Mesendoderm (in vitro differentiated cells): ENCODE data around the gene ERG. TPM values are rescaled to one million over a fixed set of nuclear protein-coding genes. Genes with fewer than 3 reads are reported as not detected.

Source experiments
- DNase-seq: peaks from one replicate; pipeline ENCODE4 v3.0.0; 2013
- H2AK5ac ChIP-seq: 2 replicates; pipeline ENCODE4 v1.6.1; 2013; ENCODE audit warnings: low read length, inconsistent platforms
- H2BK120ac ChIP-seq: 2 replicates; pipeline ENCODE4 v1.6.1; 2013; ENCODE audit warnings: low read depth, mild to moderate bottlenecking, low read length, moderate library complexity, mixed read lengths
- H2BK15ac ChIP-seq: replicated peaks from 2 replicates; pipeline ENCODE4 v1.6.1; 2013; ENCODE audit warnings: low read depth, mild to moderate bottlenecking, moderate library complexity
- H2BK5ac ChIP-seq: 2 replicates; pipeline ENCODE4 v1.6.1; 2013; ENCODE audit warnings: low read length, inconsistent platforms
- H3K18ac ChIP-seq: 2 replicates; pipeline ENCODE4 v1.6.1; 2013; ENCODE audit warnings: mild to moderate bottlenecking, low read length, mixed read lengths
- H3K23ac ChIP-seq: one replicate; pipeline ENCODE4 v1.6.1; 2013; ENCODE audit warnings: low read length
- H3K27ac ChIP-seq: 2 replicates; pipeline ENCODE4 v1.5.1; 2013; ENCODE audit warnings: low read depth, mild to moderate bottlenecking, inconsistent platforms, low read length, moderate library complexity
- H3K27me3 ChIP-seq: 2 replicates; pipeline ENCODE4 v1.6.1; 2013; ENCODE audit warnings: low read length, control low read depth, mild to moderate bottlenecking, inconsistent platforms; ENCODE audit not compliant: insufficient read depth, poor library complexity
- H3K36me3 ChIP-seq: 2 replicates; pipeline ENCODE4 v1.6.1; 2013; ENCODE audit warnings: low read length, inconsistent platforms; ENCODE audit not compliant: control insufficient read depth, insufficient read depth
- H3K4ac ChIP-seq: one replicate; pipeline ENCODE4 v1.6.1; 2013; ENCODE audit warnings: low read depth, mild to moderate bottlenecking, low read length, moderate library complexity
- H3K4me1 ChIP-seq: 2 replicates; pipeline ENCODE4 v1.6.1; 2013; ENCODE audit warnings: low read depth, low read length, inconsistent platforms; ENCODE audit not compliant: control insufficient read depth
- H3K4me2 ChIP-seq: 2 replicates; pipeline ENCODE4 v1.6.1; 2013; ENCODE audit warnings: low read length
- H3K4me3 ChIP-seq: 2 replicates; pipeline ENCODE4 v1.5.1; 2013; ENCODE audit warnings: mild to moderate bottlenecking, low read length
- H3K56ac ChIP-seq: one replicate; pipeline ENCODE4 v1.6.1; 2013; ENCODE audit warnings: low read length
- H3K79me1 ChIP-seq: 2 replicates; pipeline ENCODE4 v1.6.1; 2013; ENCODE audit warnings: low read length, inconsistent platforms
- H3K79me2 ChIP-seq: 2 replicates; pipeline ENCODE4 v1.6.1; 2013; ENCODE audit warnings: mild to moderate bottlenecking, low read length; ENCODE audit not compliant: control insufficient read depth, insufficient read depth
- H3K9ac ChIP-seq: 2 replicates; pipeline ENCODE4 v1.6.1; 2013; ENCODE audit warnings: low read length, inconsistent platforms
- H4K5ac ChIP-seq: one replicate; pipeline ENCODE4 v1.6.1; 2013; ENCODE audit warnings: low read length
- H4K8ac ChIP-seq: one replicate; pipeline ENCODE4 v1.6.1; 2013; ENCODE audit warnings: low read depth, mild to moderate bottlenecking, control low read depth, low read length, moderate library complexity
- WGBS: extraction: QIAGEN DNeasy Blood & Tissue Kit; methylation state at CpG from one replicate; pipeline ENCODE4 v1.1.7; 2013; ENCODE audit warnings: low lambda C conversion rate, missing lambda C conversion rate; ENCODE audit not compliant: insufficient coverage; ENCODE audit errors: extremely low coverage; 5-methylcytosine and 5-hydroxymethylcytosine counted together
- small RNA-seq: library from polyadenylated mRNA; stranded (forward); fragments of <200 nt; extraction: miRNeasy Mini kit (QIAGEN cat#:217004); gene quantifications from one replicate; pipeline ENCODE3, GENCODE V24; 2013; ENCODE audit not compliant: insufficient read depth

Gene ERG

DNA sequence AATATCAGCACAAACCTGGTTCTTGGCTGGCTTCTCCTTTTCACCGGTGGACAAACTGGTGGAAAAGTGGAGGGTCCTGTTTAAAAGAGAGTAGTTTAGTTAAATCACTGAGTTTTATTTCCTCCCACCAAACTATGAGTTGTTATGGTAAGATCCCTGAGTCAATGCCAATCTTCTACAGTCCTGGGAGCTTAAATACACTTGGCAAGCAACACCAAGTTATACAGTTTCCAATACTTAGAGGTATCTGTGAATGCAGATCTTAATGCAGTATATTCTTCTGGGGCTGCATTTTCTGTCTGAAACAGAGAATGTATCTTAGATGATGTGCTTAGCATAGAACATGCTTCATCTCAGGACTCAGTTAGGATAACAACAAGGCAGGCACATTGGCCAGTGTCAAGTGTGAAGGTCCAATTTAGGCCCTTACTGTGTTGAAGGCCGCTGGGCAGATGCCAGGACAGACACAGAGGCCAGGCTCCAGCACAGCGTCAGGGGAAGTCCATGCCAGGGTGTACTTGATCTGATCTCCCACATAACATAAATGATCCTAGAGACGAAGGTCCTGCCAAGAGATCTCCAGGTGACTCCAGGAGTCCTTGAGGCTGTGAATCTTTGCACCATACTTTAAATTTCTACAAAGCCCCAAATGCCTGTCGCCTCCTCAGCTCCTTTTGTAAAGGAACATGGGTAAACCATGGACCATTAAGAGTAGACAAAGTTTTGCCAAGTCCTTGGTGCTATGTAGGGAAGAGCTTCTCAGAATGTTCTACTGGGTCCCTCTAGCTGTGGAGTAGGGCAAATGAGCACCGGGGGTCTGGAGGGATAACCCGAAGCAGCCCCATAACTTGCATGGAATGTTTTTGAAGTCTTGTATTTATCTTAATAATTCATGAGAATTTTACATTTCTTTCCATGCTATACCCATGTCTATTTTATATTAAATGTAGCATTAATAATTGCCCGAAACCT is 164.7 kb downstream of the ERG start:
- no peak overlapping the region for H2BK5ac ChIP-seq
- H3K4me1 ChIP-seq: no peaks in the 10 kb centered on the region
- H3K79me1 ChIP-seq: no peaks in the 10 kb centered on the region
- no peak overlapping the region for H3K23ac ChIP-seq
- H3K4me3 ChIP-seq: no peak overlapping the region
- no peak overlapping the region for H2AK5ac ChIP-seq
- H3K27me3 ChIP-seq: no peaks in the 10 kb centered on the region
- no peak overlapping the region for H2BK120ac ChIP-seq
- H3K4ac ChIP-seq: no peak overlapping the region
- no peaks in the 10 kb centered on the region for H3K36me3 ChIP-seq
- DNase-seq: peak; percentile 47
- no peak overlapping the region for H3K27ac ChIP-seq
- no peak overlapping the region for H4K5ac ChIP-seq
- no peak overlapping the region for H3K18ac ChIP-seq
- H3K79me2 ChIP-seq: no peaks in the 10 kb centered on the region
- no peak overlapping the region for H3K9ac ChIP-seq
- no peak overlapping the region for H4K8ac ChIP-seq
- no peak overlapping the region for H3K4me2 ChIP-seq
- no peak overlapping the region for H3K56ac ChIP-seq
- no CpG with 5 or more reads among the region's 8 CpGs for WGBS
- H2BK15ac ChIP-seq: no peak overlapping the region

DNA sequence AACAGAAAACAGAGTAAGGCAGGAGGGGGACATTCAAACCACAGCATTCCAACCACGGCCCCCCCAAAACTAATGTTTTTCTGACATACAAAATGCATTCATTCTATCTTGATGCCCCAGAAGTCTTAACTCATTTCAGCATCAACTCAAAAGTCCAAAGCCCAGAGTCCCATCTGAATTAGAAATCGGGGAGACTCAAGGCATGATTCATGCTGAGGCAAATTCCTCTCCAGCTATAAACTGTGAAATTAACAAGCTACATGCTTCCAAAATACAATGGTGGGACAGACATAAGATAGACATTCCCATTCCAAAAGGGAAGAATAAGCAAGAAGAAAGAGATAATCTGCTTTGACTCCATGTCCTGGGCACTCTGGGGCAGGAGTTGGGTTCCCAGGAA is 167.6 kb downstream of the ERG start:
- no peaks in the 10 kb centered on the region for H3K4me1 ChIP-seq
- H3K27me3 ChIP-seq: no peaks in the 10 kb centered on the region
- H3K56ac ChIP-seq: no peak overlapping the region
- H4K5ac ChIP-seq: no peak overlapping the region
- no peak overlapping the region for H2BK15ac ChIP-seq
- no peaks in the 10 kb centered on the region for H3K36me3 ChIP-seq
- no peak overlapping the region for H3K23ac ChIP-seq
- no peak overlapping the region for H2AK5ac ChIP-seq
- no peak for DNase-seq
- H3K79me1 ChIP-seq: no peaks in the 10 kb centered on the region
- H3K4me3 ChIP-seq: no peak overlapping the region
- H3K9ac ChIP-seq: no peak overlapping the region
- H4K8ac ChIP-seq: no peak overlapping the region
- no CpG with 5 or more reads among the region's 2 CpGs for WGBS
- H3K4me2 ChIP-seq: no peak overlapping the region
- no peak overlapping the region for H3K18ac ChIP-seq
- H2BK5ac ChIP-seq: no peak overlapping the region
- no peak overlapping the region for H3K4ac ChIP-seq
- H2BK120ac ChIP-seq: no peak overlapping the region
- no peaks in the 10 kb centered on the region for H3K79me2 ChIP-seq
- H3K27ac ChIP-seq: no peak overlapping the region

Small RNA genes within 50 kb of the gene (small RNA-seq; reads per million reads assigned to genes)
- gene SNRPGP13: not detected
